GM21737 (cell line): ENCODE measurements around the gene PTGIS.

Experiments used
- ATAC-seq: cut with Tn5 transposase; IDR thresholded peaks from one replicate; pipeline ENCODE4 v1.9.1; 2021; ENCODE audit warnings: mild to moderate bottlenecking, moderate library complexity; ENCODE audit not compliant: unreplicated experiment

PTGIS gene

GRCh38 chr20:49595811-49596561, 28.0 kb upstream of the PTGIS start:
- no peak for ATAC-seq

- ATAC-seq: no peak
These were observed 27.4 kb upstream of the PTGIS start for GRCh38 chr20:49595346-49595745.

GRCh38 chr20:49594931-49595315, 27.0 kb upstream of the PTGIS start:
- no peak for ATAC-seq

GRCh38 chr20:49594143-49594930, 26.4 kb upstream of the PTGIS start:
- no peak for ATAC-seq

- ATAC-seq: no peak
These were observed 25.7 kb upstream of the PTGIS start for GRCh38 chr20:49593466-49594142.

- no peak for ATAC-seq
These were observed 24.2 kb upstream of the PTGIS start for GRCh38 chr20:49592120-49592519.

GRCh38 chr20:49591217-49591865, 23.4 kb upstream of the PTGIS start:
- ATAC-seq: no peak

GRCh38 chr20:49590163-49591017, 22.5 kb upstream of the PTGIS start:
- no peak for ATAC-seq

- no peak for ATAC-seq
These were observed 21.8 kb upstream of the PTGIS start for GRCh38 chr20:49589747-49590146.

- no peak for ATAC-seq
These were observed 19.2 kb upstream of the PTGIS start for GRCh38 chr20:49587111-49587570.

GRCh38 chr20:49585585-49586245, 17.8 kb upstream of the PTGIS start:
- no peak for ATAC-seq

GRCh38 chr20:49584418-49585382, 16.8 kb upstream of the PTGIS start:
- no peak for ATAC-seq

- no peak for ATAC-seq
These were observed 15.9 kb upstream of the PTGIS start for GRCh38 chr20:49583669-49584417.

GRCh38 chr20:49583343-49583668, 15.4 kb upstream of the PTGIS start:
- ATAC-seq: no peak

GRCh38 chr20:49582413-49583334, 14.7 kb upstream of the PTGIS start:
- no peak for ATAC-seq

- no peak for ATAC-seq
These were observed 13.5 kb upstream of the PTGIS start for GRCh38 chr20:49581482-49581881.

GRCh38 chr20:49580813-49581174, 12.9 kb upstream of the PTGIS start:
- ATAC-seq: no peak
